Endometrium (tissue), 2 donors: ENCODE measurements around the gene RPS2.

Source experiments
- FAIRE-seq: peaks from 2 replicates; lab custom pipeline; 2012; peaks lifted over from hg19 to GRCh38; lab: Jason Lieb, UNC
- donor health status: control.
- donor health status: control.

RPS2 gene

DNA sequence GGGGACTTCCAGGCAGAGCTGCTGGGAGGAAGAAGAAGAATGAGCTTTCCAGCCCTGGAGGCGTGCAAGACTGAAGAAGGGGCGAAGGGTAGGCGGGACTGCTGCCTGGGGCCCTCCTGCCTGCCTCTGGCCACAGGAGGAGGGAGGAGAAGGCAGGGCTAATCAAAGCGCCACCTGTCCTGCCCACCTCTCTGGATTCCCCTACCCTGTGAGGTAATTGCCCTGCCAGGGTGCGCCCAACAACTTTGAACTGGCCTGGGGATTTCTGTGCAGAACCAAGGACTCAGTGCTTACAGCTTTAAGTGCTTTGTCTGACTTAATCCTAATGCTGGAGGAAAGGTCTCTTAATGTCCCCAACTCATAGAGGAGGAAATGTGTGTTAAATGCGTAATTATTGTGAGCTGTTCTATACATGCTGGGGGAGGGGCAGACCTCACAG is 16.8 kb upstream of the RPS2 start, which contains the start of gene NOXO1:
NOXO1 (minus strand) TSS at position 72 of the 439 bp plus-strand sequence. CDS start 290 bp downstream, outside the sequence.
- no peak for FAIRE-seq

DNA sequence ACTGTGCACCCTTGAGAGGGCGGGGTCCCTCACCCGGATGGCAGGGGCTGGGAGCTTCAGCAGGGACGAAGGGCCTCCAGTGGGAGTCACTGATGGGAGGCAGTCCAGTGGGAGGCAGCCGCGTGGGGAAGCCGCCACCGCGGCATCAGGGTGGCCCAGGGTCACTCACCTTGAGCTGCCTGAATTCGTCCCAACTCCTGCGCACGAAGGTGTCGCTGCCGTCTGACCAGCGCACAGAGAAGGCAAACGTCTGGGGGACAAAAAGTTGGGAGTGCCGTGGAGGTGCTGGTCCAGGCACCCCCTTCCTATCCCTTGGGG is 16.1 kb upstream of the RPS2 start:
- FAIRE-seq = no peak

DNA sequence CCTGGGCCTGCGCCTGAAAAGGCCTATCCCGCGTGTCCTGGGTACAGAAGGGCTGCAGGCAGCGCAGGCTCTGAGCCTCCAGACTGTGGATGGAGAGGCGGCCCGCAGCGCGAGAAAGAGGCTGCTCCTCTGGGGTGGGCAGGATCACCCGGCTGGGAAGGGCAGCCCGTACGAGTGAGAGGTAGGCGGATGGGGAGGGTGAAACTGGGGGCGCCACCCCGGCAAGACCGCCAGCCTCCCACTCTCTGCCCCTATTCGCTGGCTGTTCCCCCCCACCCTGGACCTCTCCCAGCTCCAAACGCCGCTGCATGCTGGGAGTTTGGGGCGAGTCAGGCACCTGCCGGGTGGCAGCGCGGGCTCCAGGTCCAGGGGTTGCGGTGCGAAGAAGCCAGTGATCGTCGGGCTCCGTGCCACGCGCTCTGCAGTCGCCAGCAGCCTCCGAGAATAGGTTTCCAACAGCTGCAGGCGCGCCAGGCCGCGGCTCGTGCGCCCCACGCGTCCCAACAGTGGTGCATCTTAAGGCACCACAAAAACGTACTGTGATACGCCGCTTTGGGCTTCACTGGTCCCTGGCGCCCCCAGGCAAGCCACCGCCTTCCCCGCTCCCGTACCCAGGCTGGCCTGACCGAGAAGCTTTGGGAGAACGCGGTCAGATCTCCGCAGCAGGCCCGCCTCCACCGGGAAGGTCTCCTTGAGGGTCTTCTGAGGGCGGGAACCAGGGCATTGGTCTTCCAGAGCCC is 15.6 kb upstream of the RPS2 start:
- no peak for FAIRE-seq

DNA sequence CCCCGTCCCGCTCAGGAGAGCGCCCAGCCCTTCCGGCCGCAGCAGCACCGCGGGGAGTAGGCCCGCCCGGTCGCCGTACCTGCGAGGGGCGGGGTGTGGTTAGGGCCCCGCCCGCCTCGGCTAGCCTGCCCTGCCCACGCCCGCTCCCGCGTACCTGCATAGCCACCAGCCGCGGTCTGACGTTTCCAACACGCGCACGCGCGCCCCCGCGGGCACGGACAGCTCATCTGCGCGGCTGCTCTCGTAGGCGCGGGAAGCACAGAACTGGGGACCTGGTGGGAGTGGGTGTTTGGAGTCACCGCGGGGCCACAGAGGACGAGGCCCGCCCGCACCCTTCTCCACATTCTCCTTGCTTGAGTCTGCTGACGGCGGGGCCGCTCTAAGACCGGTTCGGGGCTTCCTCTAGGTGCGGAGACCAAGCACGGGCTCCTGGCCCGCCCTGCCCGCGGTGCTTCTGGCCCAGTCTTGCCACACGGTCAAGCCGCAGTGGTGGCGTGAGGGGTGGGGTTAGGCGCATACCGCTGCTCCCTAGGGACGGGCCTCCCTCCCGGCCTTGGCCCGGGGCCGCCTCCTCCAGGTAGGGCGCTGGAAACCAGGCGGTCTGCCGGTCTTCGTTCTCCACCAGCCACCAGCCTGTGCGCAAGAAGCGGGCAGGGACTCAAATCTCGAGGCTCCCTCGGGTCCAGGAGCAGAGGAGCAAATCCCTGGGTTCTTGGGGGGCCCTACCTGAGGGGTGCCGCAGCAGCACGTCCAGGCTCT is 14.8 kb upstream of the RPS2 start:
- no peak for FAIRE-seq

DNA sequence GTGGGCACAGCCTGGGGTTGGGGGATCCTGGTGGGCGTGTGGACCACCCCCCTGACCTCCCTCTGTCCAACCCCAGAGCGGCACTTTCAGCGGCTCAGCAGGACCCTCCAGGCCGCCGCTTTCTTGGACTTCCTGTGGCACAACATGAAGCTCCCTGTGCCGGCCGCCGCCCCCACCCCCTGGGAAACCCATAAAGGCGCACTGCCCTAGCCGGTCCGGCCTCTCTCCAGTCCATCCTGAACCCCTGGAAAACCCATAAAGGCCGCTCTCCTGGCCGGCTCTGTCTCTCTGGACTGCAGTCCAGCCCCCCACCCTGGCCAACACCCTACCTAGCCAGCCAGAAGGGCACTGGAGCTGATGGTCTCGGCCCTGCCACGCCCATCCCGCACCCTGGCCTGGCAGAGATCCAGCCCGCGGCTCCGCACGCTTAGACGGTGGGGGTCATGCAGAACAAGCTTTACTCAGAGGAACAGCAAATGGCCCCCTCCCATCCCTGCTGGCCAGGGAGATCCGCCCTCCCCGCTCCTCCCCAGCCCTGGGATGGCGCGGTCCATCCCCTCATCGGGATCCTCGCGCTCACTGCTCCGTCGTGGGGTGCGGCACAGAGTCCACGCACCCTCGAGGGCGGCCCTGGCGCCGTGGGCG is 14.0 kb upstream of the RPS2 start:
- no peak for FAIRE-seq

DNA sequence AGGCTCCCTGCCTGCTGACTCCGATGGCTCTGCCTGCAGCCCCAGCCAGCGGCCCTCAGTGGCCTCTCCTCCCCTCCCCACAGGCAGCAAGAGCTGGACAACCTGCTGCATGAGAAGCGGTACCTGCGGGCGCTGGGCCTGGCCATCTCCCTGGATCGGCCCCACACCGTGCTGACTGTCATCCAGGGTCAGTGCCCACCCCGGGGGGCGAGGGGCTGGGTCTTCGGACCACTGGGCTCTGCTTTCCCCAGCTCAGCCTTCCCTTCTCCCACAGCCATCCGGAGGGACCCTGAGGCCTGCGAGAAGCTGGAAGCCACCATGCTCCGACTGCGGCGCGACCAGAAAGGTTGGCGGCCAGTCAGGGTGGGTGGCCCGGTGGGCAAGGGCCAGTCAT is 13.2 kb upstream of the RPS2 start:
- no peak for FAIRE-seq

DNA sequence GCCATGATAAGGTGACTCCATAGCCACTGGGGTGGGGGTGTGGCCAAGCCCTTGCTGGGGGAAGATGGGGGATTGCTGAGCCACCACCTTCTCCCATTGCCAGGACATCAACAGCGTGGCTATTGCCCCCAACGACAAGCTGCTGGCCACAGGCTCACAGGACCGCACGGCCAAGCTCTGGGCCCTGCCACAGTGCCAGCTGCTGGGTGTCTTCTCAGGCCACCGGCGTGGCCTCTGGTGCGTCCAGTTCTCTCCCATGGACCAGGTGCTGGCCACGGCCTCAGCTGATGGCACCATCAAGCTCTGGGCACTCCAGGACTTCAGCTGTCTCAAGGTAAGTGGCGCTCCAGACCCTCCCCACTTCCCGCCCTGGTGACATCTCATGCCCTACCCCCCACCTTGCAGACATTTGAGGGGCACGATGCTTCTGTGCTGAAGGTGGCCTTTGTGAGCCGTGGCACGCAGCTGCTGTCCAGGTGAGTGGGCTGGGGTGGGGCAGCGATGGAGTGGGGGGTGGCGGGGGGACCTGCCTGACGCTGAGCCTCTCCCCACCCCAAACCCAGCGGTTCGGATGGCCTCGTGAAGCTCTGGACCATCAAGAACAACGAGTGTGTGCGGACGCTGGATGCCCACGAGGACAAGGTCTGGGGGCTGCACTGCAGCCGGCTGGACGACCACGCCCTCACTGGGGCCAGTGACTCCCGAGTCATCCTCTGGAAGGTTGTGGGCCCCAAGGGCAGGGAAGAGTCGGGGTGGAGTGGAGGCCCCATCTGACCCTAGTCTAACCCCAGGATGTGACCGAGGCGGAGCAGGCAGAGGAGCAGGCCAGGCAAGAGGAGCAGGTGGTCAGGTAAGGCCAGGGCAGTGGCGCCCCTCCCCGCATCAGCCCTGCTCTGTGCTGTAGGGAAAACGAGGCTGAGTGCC is 12.6 kb upstream of the RPS2 start:
- no peak for FAIRE-seq

DNA sequence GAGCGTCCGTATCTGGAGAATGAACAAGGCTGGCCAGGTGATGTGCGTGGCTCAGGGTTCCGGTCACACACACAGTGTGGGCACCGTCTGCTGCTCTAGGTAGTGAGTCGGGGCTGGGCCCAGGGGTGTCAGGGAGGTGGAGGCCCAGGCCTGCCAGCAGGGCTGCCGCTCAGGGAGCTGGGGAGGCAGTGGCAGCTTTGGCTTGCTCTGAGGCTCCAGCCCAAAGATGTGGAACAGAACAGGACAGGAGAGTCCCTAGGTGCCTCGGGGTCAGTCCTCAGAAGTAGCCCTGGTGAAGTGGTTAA is 11.5 kb upstream of the RPS2 start:
- FAIRE-seq = no peak

DNA sequence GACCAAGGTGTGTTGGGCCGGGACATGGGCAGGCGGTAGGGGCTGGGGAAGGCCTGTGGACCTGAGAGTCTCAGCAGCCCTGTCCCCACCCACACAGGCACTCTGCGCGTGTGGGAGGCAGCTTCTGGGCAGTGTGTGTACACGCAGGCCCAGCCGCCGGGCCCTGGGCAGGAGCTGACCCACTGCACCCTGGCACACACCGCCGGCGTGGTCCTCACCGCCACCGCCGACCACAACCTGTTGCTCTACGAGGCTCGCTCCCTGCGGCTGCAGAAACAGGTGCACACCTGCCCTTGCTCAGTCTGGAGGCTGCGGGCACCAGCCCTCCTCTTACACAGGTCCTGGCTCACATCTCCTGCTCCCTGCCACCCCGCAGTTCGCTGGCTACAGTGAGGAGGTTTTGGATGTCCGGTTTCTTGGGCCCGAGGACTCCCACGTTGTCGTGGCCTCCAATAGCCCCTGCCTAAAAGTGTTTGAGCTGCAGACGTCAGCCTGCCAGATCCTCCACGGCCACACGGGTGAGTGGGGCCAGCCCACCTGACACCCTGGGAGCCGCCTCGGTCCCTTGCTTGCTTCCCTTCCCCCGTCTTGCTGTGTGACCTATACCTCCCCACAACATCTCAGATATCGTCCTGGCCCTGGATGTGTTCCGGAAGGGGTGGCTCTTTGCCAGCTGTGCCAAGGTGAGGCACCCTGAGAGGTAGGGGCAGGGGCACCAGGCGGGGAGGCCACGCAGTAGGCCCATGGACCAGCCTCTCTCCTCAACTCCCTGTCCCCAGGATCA is 11.0 kb upstream of the RPS2 start:
- FAIRE-seq = no peak

DNA sequence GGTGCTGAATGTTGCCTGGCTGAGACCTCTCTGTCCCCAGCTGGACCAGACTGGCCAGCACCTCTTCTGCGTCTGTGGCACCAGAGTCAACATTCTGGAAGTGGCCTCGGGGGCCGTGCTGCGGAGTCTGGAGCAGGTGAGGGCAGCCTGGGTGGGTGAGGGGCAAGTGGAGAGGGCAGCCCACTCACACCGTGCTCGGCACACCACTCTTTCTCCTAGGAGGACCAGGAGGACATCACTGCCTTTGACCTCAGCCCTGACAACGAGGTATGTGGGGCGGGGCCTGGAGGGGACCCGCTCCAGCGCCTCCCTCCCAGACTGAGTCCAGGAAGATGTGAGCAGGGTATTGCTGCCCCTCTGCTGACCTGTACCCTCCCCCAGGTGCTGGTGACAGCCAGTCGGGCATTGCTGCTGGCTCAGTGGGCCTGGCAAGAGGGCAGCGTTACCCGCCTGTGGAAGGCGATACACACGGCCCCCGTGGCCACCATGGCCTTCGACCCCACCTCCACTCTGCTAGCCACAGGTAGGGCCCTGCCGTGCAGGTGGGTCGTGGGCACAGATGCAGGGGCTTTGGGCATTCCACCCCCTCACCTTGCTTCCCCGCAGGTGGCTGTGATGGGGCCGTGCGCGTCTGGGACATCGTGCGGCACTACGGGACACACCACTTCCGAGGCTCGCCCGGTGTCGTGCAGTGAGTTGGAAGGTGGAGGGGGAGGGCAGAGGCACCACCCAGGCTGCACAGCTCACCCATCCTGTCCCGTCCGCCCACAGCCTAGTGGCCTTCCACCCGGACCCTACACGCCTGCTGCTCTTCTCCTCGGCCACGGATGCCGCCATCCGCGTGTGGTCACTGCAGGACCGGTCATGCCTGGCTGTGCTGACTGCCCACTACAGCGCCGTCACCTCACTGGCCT is 9.8 kb upstream of the RPS2 start:
- no peak for FAIRE-seq

DNA sequence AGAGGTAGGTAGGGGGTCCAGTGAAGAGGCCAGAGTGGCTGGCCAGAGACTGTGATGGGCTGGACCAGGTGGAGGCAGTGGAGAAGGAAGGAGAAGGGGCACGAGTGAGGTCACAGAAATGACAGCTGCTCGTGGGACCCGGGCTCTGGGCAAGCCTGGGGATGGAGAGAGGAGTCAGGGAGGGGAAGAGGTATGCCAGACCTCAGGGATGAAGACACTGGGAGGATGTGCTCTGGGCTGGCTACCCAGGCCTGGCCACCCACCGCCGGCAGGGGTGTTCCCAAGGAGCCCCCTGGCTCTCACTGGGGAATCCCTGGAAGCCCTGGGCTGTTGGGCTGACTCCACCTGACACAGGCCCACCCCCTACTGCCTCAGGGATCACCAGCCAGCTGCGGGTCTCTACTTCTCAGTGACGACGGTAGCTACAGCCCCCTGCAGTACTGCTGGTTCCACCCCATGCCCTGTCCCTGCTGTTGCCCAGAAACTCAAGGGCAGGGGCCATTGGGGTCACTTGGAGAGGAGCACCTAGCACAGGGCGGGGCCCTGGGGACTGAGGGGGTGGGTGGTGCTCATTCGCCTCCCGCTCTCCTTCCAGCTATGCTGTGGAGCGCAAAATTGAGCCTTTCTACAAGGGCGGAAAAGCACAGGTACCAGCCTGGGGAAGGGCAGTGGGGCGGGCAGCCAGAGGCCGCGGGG is 9.0 kb upstream of the RPS2 start:
- FAIRE-seq = no peak

DNA sequence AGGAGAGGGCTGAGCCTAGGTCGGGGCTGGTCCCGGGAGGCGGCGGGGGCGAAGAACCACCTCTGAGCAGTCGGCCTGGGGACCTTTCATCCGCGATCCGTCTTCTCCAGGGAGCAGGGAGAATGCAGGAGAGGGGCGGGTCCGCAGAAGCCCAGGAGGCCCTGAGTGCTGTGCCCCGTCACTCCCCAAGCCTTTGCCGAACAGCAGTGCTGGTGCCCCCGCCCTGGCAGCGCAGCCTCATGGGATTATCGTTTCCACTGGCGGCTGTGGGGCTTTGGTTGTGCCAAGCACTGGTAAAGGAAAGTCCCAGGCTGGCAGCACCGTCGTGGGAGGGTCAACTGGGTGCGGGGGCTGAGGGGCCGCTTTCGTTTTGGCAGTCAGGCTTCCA is 7.9 kb upstream of the RPS2 start:
- no peak for FAIRE-seq

DNA sequence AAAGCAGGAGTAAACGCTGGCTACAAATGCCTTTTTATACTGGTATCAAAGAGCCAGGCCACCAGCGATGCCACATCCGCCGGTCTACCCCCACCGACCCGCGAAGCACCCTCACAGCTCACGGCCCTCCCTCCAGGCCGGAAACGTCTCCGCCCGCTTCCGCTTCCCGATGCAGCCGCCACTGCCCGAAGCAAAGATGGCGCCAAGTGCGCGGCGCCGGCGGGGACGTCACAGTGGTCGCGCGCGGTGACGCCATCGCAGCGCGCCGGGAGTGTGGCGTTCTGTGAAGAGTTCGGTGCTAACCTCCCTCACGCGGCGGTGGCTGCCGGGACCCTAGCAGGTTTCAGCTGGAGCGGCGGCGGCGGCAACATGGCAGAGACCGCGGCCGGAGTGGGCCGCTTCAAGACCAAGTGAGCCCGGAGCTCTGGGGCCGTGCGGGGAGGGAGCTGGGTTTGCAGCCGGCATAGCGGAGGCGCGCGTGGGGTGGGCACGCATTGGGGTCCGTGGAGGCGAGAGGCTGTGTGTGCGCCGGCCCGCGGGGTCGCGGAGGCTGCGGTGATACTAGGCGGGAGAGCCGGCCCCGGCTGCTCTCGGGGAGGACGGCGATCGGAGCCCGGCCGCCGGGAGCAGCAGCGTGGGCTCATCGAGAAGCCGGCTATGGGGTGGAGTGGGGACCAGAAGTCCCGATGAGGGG is 7.3 kb upstream of the RPS2 start, which contains the start of gene TBL3:
TBL3 (plus strand) TSS at position 258 of the 694 bp plus-strand sequence; CDS start at position 370, 112 bp downstream.
- FAIRE-seq = peak; percentile 86

DNA sequence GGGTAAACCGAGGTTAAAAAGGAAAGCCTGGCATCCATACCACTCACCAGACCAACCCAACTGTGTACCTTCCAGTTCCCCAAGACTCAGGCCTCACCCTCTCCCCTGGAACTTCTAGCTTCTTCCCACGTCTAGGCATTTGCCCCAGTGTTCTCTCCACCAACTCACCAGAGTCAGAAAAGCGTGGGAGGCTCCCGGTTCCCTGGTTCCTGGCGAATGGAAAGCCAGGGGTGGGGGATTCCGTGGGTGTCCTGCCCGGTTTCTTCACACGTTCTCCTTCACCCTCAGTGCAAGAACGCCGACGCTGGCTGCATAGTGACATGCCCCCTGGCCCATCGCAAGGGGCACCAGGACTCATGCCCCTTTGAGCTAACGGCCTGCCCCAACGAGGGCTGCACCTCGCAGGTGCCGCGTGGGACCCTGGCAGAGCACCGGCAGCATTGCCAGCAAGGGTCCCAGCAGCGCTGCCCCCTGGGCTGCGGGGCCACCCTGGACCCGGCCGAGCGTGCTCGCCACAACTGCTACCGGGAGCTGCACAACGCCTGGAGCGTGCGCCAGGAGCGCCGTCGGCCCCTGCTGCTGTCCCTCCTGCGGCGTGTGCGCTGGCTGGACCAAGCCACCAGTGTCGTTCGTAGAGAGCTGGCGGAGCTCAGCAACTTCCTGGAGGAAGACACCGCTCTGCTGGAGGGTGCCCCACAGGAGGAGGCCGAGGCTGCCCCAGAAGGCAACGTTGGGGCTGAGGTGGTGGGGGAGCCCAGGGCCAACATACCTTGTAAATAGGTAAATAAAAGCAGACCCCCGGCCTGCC is 3.7 kb upstream of the RPS2 start:
- FAIRE-seq = no peak

DNA sequence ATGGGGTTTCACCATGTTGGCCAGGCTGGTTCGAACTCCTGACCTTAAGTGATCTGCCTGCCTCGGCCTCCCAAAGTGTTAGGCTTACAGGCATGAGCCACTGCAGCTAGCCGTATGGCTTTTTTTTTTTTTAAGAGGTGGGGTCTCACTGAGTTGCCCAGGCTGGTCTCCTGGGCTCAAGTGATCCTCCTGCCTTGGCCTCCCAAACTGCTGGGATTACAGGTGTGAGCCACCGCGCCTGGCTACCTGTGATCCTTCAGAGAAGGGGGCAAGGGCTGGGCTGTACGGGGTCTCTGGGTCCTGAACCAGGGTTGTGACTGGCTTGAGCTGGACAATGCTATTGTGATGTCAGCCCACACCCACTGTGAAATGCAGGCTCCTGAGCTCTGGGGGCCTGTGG is 1.8 kb upstream of the RPS2 start, which contains the start of gene RNF151:
RNF151 (plus strand) TSS at position 397 of the 400 bp plus-strand sequence. CDS start 26 bp downstream, outside the sequence.
- no peak for FAIRE-seq

DNA sequence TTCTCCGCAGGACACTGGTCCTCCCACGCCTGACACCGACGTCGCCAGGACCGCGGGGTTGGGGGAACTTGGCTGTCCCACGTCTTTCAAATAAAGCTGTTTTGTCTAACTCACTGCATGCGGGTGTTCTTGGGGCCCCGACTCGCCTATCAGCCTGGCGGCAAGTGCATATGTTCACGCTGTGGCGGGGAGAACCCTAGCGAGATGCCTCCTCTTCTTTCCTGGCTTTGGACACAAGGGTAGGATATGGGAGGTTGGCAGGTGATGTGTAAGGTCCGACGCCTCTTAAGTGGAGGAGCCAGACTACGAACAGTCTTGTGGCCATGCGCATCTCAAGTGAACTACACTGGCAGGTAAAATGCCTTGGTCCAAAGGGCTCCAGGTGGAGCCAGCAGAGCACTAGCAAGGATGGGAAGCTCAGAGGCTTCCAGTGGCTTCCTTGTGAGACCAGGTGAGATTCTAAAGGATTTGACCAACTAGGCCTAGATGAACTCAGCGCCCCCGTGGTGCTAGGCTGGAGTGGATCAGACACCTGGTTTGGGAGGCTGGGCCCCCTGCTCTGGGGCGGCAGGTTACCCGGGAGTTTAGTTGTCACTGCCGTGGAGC is 873 bp upstream of the RPS2 start:
- no peak for FAIRE-seq

DNA sequence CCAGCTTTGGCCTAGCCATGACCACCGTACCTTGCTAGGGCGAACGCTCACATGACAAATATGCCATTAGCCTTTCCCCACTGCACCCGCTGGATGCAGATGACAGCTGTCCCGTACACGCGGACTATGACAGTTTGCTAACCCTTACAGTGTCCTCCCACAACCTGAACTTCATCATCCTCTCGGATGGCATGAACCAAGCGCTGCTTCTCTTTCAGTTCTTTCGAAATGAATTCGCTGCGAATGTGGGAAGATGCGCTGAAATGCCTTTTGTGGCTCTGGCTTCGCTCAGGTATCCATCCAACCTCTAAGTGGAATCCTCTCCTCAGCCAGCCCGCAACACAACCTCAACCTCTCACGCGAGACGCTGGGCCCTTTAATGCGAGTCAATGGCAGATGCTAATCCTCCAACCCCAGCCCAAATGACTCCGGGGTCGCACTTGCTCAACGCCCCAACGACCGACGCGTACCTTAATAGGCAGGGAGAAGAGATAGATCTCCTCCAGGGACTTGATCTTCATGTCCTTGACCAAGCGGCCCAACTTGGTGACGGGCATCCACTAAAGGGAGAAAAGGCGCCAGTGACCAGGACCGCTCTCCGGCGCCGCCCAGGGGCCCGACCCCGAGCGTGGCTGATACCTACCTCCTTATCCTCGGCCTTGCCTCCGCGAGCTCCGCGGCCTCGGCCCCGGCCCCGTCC is 670 bp downstream of the RPS2 start:
- no peak for FAIRE-seq
